DMS114 treated with DMSO at 0.1 percent for 48 hours (cell line): ENCODE data around the gene B3GNT7.

Source experiments
- DNase-seq: peaks from one replicate; lab custom pipeline; 2025; ENCODE audit not compliant: unreplicated experiment; lab: John Stamatoyannopoulos, UW

The B3GNT7 gene

GRCh38 chr2:231383416-231384108, 11.9 kb upstream of the B3GNT7 start:
- DNase-seq = no peak

- no peak for DNase-seq
Measured at GRCh38 chr2:231384109-231384435, 11.4 kb upstream of the B3GNT7 start.

DNA sequence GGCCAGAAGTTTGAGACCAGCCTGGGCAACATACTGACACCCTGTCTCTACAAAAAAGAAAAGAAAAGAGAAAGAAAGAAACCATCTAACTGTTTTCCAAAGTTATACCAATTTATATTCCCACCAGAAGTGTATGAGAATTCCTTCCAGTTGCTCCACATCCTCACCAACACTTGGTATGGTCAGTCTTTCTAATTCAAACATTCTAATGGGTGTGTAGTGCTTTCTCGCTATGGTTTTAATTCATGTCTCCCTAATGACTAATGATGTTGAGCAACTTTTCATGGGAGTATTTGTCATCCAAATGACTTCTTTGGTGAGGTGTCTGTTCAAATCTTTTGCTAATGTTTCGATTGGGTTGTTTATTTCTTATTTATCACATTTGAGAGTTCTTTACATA, 10.5 kb upstream of the B3GNT7 start:
- no peak for DNase-seq

DNA sequence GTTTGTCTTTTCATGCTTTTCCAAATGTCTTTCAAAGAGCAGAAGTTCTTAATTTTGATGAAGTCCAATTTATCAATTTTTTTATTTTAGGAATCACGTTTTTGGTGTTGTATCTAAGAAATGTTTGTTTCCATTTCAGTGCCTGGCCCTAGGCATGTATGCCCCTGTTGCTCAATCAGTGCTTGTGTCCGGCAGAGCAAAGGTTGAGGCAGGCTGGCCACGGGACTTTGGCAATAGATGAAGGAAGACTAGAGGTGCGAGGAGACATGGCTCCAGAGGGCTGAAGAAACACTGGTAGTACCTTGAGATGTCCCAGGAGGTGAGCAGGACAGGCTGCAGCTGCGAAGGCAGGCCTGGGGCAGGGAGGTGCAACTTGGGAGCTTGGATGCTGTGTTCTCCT, 10.1 kb upstream of the B3GNT7 start:
- DNase-seq = no peak

GRCh38 chr2:231386446-231386845, 9.1 kb upstream of the B3GNT7 start:
- no peak for DNase-seq

DNA sequence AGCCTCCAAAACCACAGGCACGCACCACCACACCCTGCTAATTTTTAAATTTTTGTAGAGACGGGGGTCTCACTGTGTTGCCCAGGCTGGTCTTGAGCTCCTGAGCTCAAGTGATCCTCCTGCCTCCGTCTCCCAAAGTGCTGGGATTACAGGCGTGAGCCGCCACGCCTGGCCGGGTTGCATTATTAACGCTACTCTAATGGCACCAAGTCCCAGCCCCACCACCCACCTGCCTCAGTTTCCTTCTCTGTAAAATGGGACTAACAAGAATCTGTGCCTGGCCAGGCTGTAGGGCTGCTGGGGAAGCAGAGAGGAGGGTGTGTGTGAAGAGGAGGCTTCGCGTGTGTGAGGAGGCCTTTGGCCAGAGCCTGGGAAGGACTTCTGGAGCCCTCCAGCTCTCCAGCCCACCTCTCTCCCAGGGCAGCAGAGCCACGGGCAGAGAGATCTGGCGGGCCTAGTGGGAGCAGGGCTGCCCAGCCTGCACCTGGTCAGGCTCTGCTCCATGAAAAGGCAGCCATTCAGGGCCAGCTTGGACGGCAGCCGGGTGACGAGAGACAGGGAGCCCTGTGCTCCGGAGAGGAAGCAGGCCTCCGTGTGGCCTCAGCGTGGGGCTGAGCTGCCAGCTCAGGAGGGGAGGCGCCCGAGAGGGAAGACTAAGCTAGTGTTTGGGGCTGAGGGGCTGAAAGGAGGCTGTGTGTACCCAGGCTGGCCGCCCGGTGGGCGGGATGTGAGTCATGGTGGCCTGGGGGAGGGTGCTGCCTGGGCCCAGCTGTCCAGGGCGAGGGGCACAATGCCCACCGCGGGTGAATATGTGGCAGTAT, 7.4 kb upstream of the B3GNT7 start:
- no peak for DNase-seq

DNA sequence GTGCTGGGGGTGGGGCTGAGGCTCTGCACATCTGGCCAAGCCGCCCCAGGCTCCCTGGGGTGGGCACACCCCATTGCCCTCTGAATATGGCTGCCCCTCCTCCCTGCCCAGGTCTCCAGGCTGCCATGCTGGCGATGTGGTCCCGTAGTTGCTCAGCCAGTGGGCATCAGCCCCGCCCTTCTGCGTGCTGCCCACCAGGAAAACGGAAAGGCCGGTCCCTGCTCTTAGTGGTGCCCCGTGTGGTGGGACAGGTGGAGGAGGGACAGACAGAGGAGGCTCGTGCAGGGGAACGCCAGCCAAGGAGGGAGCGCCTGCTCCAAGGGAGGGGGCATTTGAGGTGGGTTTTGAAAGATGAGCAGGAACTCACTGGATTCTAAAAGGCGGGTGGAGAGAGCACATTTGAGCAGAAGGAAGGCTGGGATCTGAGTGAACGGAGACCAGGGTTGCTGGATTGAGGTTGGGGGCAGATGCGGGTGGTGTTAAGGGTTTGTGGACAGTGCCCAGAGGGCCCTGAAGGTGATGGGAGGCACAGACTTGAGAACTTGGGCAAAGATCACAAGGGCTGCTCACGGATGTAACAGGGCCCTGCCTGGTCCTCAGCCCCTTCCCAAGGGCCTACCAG, 6.7 kb upstream of the B3GNT7 start:
- no peak for DNase-seq

- no peak for DNase-seq
Measured at GRCh38 chr2:231390667-231391066, 4.8 kb upstream of the B3GNT7 start.

DNA sequence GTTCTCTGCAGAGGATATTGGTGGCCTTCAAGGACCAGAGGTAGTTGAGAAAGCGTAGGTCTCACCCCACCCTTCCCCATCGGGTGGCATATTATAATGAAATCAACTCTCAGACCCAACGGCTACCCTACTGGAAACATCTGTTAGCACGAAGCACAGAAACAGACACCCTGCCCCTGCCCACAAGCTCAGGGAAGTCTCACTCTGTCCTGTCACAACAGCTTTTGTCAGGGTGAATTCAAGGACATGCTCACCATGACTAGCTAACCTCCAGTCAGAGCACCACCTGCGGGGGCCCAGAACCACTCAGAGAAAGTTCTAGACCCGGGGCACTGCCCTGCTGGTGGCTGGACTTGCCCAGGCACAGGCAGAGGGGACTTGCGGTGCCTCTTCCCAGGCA, 3.5 kb upstream of the B3GNT7 start:
- no peak for DNase-seq

DNA sequence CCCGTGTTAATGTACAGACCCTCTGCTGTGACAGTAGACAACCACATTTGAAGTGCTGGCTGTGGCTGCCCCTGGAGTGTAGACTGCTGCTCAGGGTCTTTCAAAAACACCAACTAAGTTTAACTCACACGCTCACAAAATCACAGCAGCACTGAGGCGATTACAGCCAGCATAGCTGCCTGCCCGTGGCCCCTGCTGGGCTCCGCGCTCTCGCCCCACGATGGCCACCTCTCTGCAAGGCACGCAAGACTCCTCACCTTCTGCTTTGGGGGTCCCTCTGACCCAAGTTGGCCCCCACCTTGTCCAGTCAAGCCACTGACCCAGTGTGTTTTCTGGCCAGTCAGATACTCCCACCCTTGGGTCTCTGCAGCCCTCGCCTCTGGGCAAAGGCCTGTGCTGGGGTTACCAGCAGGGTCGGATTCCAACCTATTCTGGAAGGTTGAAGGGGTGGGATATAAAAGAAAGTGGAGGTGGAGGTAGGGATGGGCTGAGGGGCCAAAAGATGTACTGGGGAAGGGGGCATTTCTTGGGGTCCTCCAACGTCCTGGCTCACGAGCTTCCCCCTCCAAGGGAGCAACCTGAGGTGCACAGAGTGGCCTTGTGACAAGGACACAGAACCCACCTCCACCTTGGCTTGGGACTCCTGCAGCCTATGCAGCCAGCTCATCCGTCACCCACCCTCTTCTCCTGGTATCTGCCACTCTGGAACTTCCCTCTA, 2.9 kb upstream of the B3GNT7 start:
- DNase-seq = no peak

GRCh38 chr2:231393149-231394131, 2.1 kb upstream of the B3GNT7 start:
- no peak for DNase-seq

DNA sequence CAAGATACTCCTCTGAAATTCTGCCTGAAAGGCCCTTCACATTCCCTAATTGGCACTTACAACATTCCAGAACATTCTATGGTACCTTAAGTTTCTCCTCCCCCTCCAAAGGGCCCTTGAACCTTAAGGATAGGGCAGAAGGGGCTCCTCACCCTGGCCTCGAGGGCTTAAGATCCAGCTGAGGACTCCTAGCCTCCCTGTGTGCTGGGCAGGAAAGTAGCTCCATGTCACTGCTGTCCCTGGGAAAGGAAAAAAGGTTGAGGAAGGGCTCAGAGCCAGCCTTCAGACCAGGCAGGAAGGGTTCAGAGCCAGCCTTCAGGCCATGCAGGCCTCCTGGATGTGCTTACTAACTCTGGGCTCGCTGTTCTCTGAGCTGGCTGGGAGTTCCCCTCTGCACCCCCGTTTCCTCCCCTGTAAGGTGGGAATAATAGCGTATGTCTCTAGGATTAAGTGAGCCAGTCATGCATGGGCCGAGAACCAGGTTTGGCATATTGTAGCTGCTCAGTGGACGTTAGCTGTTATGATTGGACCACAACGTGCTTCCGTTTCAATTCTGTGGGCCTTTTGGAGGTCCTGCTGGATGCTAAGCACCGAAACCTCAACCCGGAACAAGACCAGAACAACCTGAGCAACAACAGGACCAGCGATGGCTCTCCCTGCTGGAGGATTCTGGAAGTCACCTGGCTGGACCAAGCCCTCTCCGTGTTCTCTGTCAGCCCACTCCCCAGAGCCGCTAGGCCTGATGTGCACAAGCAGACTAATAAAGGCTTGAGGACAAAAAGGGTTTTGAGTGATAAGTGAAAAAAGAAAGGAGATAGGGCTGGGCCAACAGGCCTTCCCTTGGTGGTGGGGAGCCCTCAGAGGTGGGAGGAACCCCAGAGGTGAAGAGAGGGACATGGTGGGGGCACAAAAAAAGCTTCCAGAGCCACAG, 1.0 kb upstream of the B3GNT7 start:
- DNase-seq = no peak

GRCh38 chr2:231396058-231396821, 730 bp downstream of the B3GNT7 start:
- DNase-seq = no peak

- no peak for DNase-seq
Measured at GRCh38 chr2:231397011-231397927, 1.8 kb downstream of the B3GNT7 start.

DNA sequence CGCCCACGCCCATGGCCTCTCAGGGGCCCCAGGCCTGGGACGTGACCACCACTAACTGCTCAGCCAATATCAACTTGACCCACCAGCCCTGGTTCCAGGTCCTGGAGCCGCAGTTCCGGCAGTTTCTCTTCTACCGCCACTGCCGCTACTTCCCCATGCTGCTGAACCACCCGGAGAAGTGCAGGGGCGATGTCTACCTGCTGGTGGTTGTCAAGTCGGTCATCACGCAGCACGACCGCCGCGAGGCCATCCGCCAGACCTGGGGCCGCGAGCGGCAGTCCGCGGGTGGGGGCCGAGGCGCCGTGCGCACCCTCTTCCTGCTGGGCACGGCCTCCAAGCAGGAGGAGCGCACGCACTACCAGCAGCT, 2.4 kb downstream of the B3GNT7 start:
- DNase-seq = no peak

DNA sequence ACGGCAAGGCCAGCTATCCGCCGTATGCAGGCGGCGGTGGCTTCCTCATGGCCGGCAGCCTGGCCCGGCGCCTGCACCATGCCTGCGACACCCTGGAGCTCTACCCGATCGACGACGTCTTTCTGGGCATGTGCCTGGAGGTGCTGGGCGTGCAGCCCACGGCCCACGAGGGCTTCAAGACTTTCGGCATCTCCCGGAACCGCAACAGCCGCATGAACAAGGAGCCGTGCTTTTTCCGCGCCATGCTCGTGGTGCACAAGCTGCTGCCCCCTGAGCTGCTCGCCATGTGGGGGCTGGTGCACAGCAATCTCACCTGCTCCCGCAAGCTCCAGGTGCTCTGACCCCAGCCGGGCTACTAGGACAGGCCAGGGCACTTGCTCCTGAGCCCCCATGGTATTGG, 3.1 kb downstream of the B3GNT7 start:
- DNase-seq = no peak

- no peak for DNase-seq
Measured at GRCh38 chr2:231399046-231399852, 3.7 kb downstream of the B3GNT7 start.
